Activated naive CD8-positive, alpha-beta T cell treated with anti-CD3 and anti-CD28 coated beads, Interleukin-2, amount 10 ng/mL, durations not matched to agents 7 days and 5 days (primary cell): ENCODE results near the gene CLUH. TPM values are rescaled to one million over a fixed set of nuclear protein-coding genes. Genes with fewer than 3 reads are reported as not detected.

ENCODE experiments used
- ATAC-seq: fragments of 150-1000 bp; cut with Tn5 transposase; one replicate; pipeline ENCODE4 v1.10.0; 2021; ENCODE audit warnings: low read depth, moderate library complexity
- POLR2A ChIA-PET: fragments of 350-600 bp; sonication (Branson Sonifier 250); formaldehyde crosslinking; loops from one replicate; lab custom pipeline; 2021; ENCODE audit warnings: antibody characterized with exemption; lab: Charles Lee
- DNase-seq: peaks from one replicate; pipeline ENCODE4 v3.0.0; 2021
- H3K27ac Mint-ChIP-seq: one replicate; pipeline ENCODE4 v1.8.0; 2022; ENCODE audit warnings: mild to moderate bottlenecking, mixed read lengths
- H3K27me3 Mint-ChIP-seq: one replicate; pipeline ENCODE4 v1.8.0; 2022; ENCODE audit warnings: mild to moderate bottlenecking, moderate library complexity, mixed read lengths
- H3K36me3 Mint-ChIP-seq: one replicate; pipeline ENCODE4 v1.8.0; 2021; ENCODE audit warnings: mild to moderate bottlenecking, mixed read lengths
- H3K4me1 Mint-ChIP-seq: one replicate; pipeline ENCODE4 v1.8.0; 2021; ENCODE audit warnings: mixed read lengths
- H3K4me3 Mint-ChIP-seq: one replicate; pipeline ENCODE4 v1.8.0; 2022; ENCODE audit warnings: mild to moderate bottlenecking, moderate library complexity, mixed read lengths
- H3K9me3 Mint-ChIP-seq: one replicate; pipeline ENCODE4 v1.8.0; 2021; ENCODE audit warnings: mixed read lengths
- total RNA-seq, 2 experiments: library from RNA; stranded (reverse); gene quantifications; one replicate each; pipeline ENCODE4 v1.2.3, GENCODE V29; 2021

The CLUH gene
- total RNA-seq, 2 experiments from 2014 or later = 46.2 to 48.7 TPM

GRCh38 chr17:2710803-2711607 lies 559 bp downstream of the CLUH start:
- POLR2A ChIA-PET = interaction anchor here (0.7 to 1.9 kb wide), 3 partner anchors 24 to 104 kb away, joined by 3 to 4 read pairs (median 3); no protein-coding TSS in a partner anchor
- Mint-ChIP-seq H3K4me3 (peak overlapping the region; percentile 88), H3K27ac (peak overlapping the region; percentile 82), H3K9me3 (no peaks in the 10 kb centered on the region), H3K27me3 (no peaks in the 10 kb centered on the region), H3K36me3 (peaks cover 1% of the 10 kb centered on the region), H3K4me1 (peaks cover 30% of the 10 kb centered on the region)
- DNase-seq = peak; percentile 61
- ATAC-seq = peak; percentile 2

GRCh38 chr17:2710071-2710802 lies 1.3 kb downstream of the CLUH start:
- Mint-ChIP-seq H3K9me3 (no peaks in the 10 kb centered on the region), H3K4me3 (peak overlapping the region; percentile 88), H3K4me1 (peaks cover 32% of the 10 kb centered on the region), H3K27ac (peak overlapping the region; percentile 82), H3K36me3 (peaks cover 1% of the 10 kb centered on the region), H3K27me3 (no peaks in the 10 kb centered on the region)
- POLR2A ChIA-PET = interaction anchor here (0.7 to 1.9 kb wide), 3 partner anchors 24 to 104 kb away, joined by 3 to 4 read pairs (median 3); no protein-coding TSS in a partner anchor
- DNase-seq (no peak), ATAC-seq (no peak)

- ATAC-seq = no peak
- Mint-ChIP-seq H3K4me1 (peaks cover 32% of the 10 kb centered on the region), H3K27ac (peak overlapping the region; percentile 75), H3K27me3 (no peaks in the 10 kb centered on the region), H3K9me3 (no peaks in the 10 kb centered on the region), H3K4me3 (peak overlapping the region; percentile 7), H3K36me3 (peaks cover 1% of the 10 kb centered on the region)
- POLR2A ChIA-PET = interaction anchor here (1.9 kb wide), 1 partner anchor 31 kb away, joined by 4 read pairs; no protein-coding TSS in a partner anchor
- no peak for DNase-seq
Measured at GRCh38 chr17:2709183-2709661, 2.3 kb downstream of the CLUH start.

- Mint-ChIP-seq H3K9me3 (no peaks in the 10 kb centered on the region), H3K27me3 (no peaks in the 10 kb centered on the region), H3K4me1 (peaks cover 31% of the 10 kb centered on the region), H3K4me3 (no peak overlapping the region), H3K36me3 (peaks cover 1% of the 10 kb centered on the region), H3K27ac (peak overlapping the region; percentile 75)
- ATAC-seq (no peak), DNase-seq (no peak)
- POLR2A ChIA-PET = no interaction called here
Measured at GRCh38 chr17:2708585-2709182, 2.9 kb downstream of the CLUH start.

GRCh38 chr17:2707721-2708584 lies 3.6 kb downstream of the CLUH start:
- ATAC-seq (no peak), DNase-seq (no peak)
- peaks cover 29% of the 10 kb centered on the region for H3K4me1 Mint-ChIP-seq
- POLR2A ChIA-PET = no interaction called here
- H3K36me3 Mint-ChIP-seq = peaks cover 1% of the 10 kb centered on the region
- no peak overlapping the region for H3K4me3 Mint-ChIP-seq
- H3K27ac Mint-ChIP-seq = no peak overlapping the region
- no peaks in the 10 kb centered on the region for H3K27me3 Mint-ChIP-seq
- H3K9me3 Mint-ChIP-seq = no peaks in the 10 kb centered on the region

GRCh38 chr17:2706911-2707510 lies 4.6 kb downstream of the CLUH start:
- Mint-ChIP-seq H3K36me3 (no peaks in the 10 kb centered on the region), H3K4me3 (no peak overlapping the region), H3K27ac (no peak overlapping the region), H3K9me3 (no peaks in the 10 kb centered on the region), H3K27me3 (no peaks in the 10 kb centered on the region), H3K4me1 (peaks cover 23% of the 10 kb centered on the region)
- ATAC-seq = no peak
- POLR2A ChIA-PET = no interaction called here
- DNase-seq = no peak

GRCh38 chr17:2705888-2706795 lies 5.4 kb downstream of the CLUH start:
- Mint-ChIP-seq H3K27ac (peak overlapping the region; percentile 67), H3K4me3 (no peak overlapping the region), H3K27me3 (no peaks in the 10 kb centered on the region), H3K4me1 (peaks cover 22% of the 10 kb centered on the region), H3K36me3 (no peaks in the 10 kb centered on the region), H3K9me3 (no peaks in the 10 kb centered on the region)
- ATAC-seq (no peak), DNase-seq (no peak)
- POLR2A ChIA-PET = no interaction called here

GRCh38 chr17:2705263-2705662 lies 6.3 kb downstream of the CLUH start:
- ATAC-seq = no peak
- no peak overlapping the region for H3K27ac Mint-ChIP-seq
- H3K9me3 Mint-ChIP-seq = no peaks in the 10 kb centered on the region
- no peaks in the 10 kb centered on the region for H3K27me3 Mint-ChIP-seq
- no peak for DNase-seq
- no peak overlapping the region for H3K4me3 Mint-ChIP-seq
- POLR2A ChIA-PET = no interaction called here
- H3K36me3 Mint-ChIP-seq = no peaks in the 10 kb centered on the region
- peaks cover 17% of the 10 kb centered on the region for H3K4me1 Mint-ChIP-seq

- POLR2A ChIA-PET = no interaction called here
- H3K4me1 Mint-ChIP-seq = peaks cover 13% of the 10 kb centered on the region
- peak overlapping the region; percentile 52 for H3K27ac Mint-ChIP-seq
- H3K9me3 Mint-ChIP-seq = no peaks in the 10 kb centered on the region
- H3K27me3 Mint-ChIP-seq = no peaks in the 10 kb centered on the region
- no peak overlapping the region for H3K4me3 Mint-ChIP-seq
- DNase-seq (no peak), ATAC-seq (no peak)
- no peaks in the 10 kb centered on the region for H3K36me3 Mint-ChIP-seq
Measured at GRCh38 chr17:2704890-2705248, 6.7 kb downstream of the CLUH start.

GRCh38 chr17:2704031-2704889 lies 7.3 kb downstream of the CLUH start:
- ATAC-seq (no peak), DNase-seq (no peak)
- Mint-ChIP-seq H3K4me1 (peaks cover 7% of the 10 kb centered on the region), H3K36me3 (no peaks in the 10 kb centered on the region), H3K27me3 (no peaks in the 10 kb centered on the region), H3K9me3 (no peaks in the 10 kb centered on the region), H3K27ac (peak overlapping the region; percentile 52), H3K4me3 (no peak overlapping the region)
- POLR2A ChIA-PET = no interaction called here

- no peak for ATAC-seq
- Mint-ChIP-seq H3K27ac (no peak overlapping the region), H3K36me3 (no peaks in the 10 kb centered on the region), H3K27me3 (no peaks in the 10 kb centered on the region), H3K4me1 (peaks cover 2% of the 10 kb centered on the region), H3K9me3 (no peaks in the 10 kb centered on the region), H3K4me3 (no peak overlapping the region)
- POLR2A ChIA-PET = no interaction called here
- no peak for DNase-seq
Measured at GRCh38 chr17:2703606-2704005, 8.0 kb downstream of the CLUH start.
